Sigmoid colon (tissue), 7 donors: Measurements from ENCODE around the gene XYLT1. TPM values are rescaled to one million over a fixed set of nuclear protein-coding genes. Genes with fewer than 3 reads are reported as not detected.

Experiments
- DNase-seq: peaks from one replicate; pipeline ENCODE4 v3.0.0-alpha.2; 2019
- H3K27ac ChIP-seq, 4 donors: fragments of 200-600 bp; sonication (generic); one replicate each; pipeline ENCODE4 v1.5.1; 2016 to 2019; ENCODE audit warnings: mild to moderate bottlenecking in 1 of 4
- H3K27me3 ChIP-seq, 3 donors: fragments of 200-600 bp; sonication (generic); one replicate each; pipeline ENCODE4 v1.5.1; 2019; ENCODE audit warnings: mild to moderate bottlenecking in 1 of 3
- H3K36me3 ChIP-seq, 4 donors: fragments of 200-600 bp; sonication (generic); one replicate each; pipeline ENCODE4 v1.5.1; 2016 to 2019
- H3K4me1 ChIP-seq, 4 donors: fragments of 200-600 bp; sonication (generic); one replicate each; pipeline ENCODE4 v1.5.1; 2017 to 2019
- H3K4me3 ChIP-seq, 4 donors: fragments of 200-600 bp; sonication (generic); one replicate each; pipeline ENCODE4 v1.5.1; 2017 to 2019; ENCODE audit warnings: mild to moderate bottlenecking in 2 of 4, moderate library complexity in 1 of 4
- H3K9me3 ChIP-seq, 4 donors: fragments of 200-600 bp in 3 of 4; sonication (generic) in 3 of 4; one replicate each; pipeline versions ENCODE4 v1.5.1 to v1.6.1; 2013 to 2019
- EP300 ChIP-seq, 4 donors: sonication (generic); formaldehyde crosslinking; IDR thresholded peaks; one replicate each; pipeline ENCODE4 v1.6.1; 2017; ENCODE audit warnings: antibody characterized with exemption in 4 of 4
- POLR2A ChIP-seq, 2 donors: fragments of 450-650 bp; IDR thresholded peaks; one replicate each; pipeline ENCODE4 v1.6.1; 2016; ENCODE audit warnings: antibody characterized with exemption in 2 of 2, mild to moderate bottlenecking in 2 of 2, moderate library complexity in 2 of 2
- POLR2AphosphoS5 ChIP-seq, 4 donors: sonication (generic); formaldehyde crosslinking; IDR thresholded peaks; one replicate each; pipeline ENCODE4 v1.6.1; 2017; ENCODE audit warnings: antibody characterized with exemption in 4 of 4
- WGBS, 2 donors: extraction: QIAGEN DNeasy Blood & Tissue Kit; methylation state at CpG; one replicate each; pipeline ENCODE4 v1.1.7; 2013; 5-methylcytosine and 5-hydroxymethylcytosine counted together
- intact Hi-C: fragments of 100-400 bp; cut with DNase I; formaldehyde crosslinking; loops from one replicate; pipeline ENCODE4 v1.15.1; 2023
- polyA plus RNA-seq, 3 donors: library from polyadenylated mRNA; stranded (reverse); fragments of 200-250 nt; gene quantifications; one replicate each; pipeline ENCODE4 v1.2.3, GENCODE V29; 2013
- total RNA-seq, 4 donors: library from RNA; depleted of rRNA; stranded (reverse); fragments of >200 nt; gene quantifications; one replicate each; pipeline ENCODE4 v1.1.0, GENCODE V29; 2016
- TF ChIP-seq, protein P1 (sequence below), 4 experiments: fragments of 450-650 bp in 3 of 4; fragments of 200-600 bp in 1 of 4; IDR thresholded peaks; one replicate each; pipeline ENCODE4 v1.5.1; 2016 to 2019; ENCODE audit warnings: antibody characterized with exemption in 4 of 4, mild to moderate bottlenecking in 3 of 4, moderate library complexity in 2 of 4
- donor health status: healthy with polysubstance abuse.
- donor health status: Bipolar disorder and iron deficiency.
- donor health status: healthy.

The XYLT1 gene
- total and polyA plus RNA-seq, 7 donors = 0.60 to 33.2 (median 23.0) TPM

DNA sequence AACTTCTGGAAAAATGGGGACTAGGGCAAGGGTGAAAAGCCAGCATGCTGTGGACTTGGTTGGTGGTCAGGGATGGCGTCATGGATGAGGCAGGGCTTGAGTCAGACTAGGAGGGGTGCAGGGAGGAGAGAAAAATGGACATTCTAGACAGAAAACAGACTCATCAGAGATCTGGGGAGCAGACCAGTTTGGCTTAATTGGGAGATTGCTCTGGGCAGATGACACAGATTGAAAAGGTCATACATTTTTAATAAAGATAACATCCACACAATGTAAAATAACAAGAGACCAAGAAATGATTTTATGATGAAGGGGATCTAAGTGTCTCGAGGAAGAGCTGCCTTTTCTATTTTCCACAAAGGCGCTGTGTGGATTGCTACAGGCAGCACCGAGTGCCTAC lies 326.3 kb downstream of the XYLT1 start:
- WGBS, 2 donors = 96 to 97% methylated on average over 4 of the region's 4 CpGs
- no peak overlapping the region for H3K4me3 ChIP-seq
- H3K4me1 ChIP-seq = no peaks in the 10 kb centered on the region
- H3K36me3 ChIP-seq = peaks cover 0 to 19% (median 4%) of the 10 kb centered on the region in 4 donors
- intact Hi-C loops = no loop called here
- DNase-seq = no peak
- TF ChIP-seq POLR2AphosphoS5 (IDR thresholded peaks at IDR 0.05) (no peak), POLR2A (IDR thresholded peaks at IDR 0.05) (no peak), EP300 (IDR thresholded peaks at IDR 0.05) (no peak)
- TF ChIP-seq, protein P1, sequence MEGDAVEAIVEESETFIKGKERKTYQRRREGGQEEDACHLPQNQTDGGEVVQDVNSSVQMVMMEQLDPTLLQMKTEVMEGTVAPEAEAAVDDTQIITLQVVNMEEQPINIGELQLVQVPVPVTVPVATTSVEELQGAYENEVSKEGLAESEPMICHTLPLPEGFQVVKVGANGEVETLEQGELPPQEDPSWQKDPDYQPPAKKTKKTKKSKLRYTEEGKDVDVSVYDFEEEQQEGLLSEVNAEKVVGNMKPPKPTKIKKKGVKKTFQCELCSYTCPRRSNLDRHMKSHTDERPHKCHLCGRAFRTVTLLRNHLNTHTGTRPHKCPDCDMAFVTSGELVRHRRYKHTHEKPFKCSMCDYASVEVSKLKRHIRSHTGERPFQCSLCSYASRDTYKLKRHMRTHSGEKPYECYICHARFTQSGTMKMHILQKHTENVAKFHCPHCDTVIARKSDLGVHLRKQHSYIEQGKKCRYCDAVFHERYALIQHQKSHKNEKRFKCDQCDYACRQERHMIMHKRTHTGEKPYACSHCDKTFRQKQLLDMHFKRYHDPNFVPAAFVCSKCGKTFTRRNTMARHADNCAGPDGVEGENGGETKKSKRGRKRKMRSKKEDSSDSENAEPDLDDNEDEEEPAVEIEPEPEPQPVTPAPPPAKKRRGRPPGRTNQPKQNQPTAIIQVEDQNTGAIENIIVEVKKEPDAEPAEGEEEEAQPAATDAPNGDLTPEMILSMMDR (IDR thresholded peaks at IDR 0.05) = no peak
- no peak overlapping the region for H3K27ac ChIP-seq
- no peaks in the 10 kb centered on the region for H3K27me3 ChIP-seq
- no peaks in the 10 kb centered on the region for H3K9me3 ChIP-seq

DNA sequence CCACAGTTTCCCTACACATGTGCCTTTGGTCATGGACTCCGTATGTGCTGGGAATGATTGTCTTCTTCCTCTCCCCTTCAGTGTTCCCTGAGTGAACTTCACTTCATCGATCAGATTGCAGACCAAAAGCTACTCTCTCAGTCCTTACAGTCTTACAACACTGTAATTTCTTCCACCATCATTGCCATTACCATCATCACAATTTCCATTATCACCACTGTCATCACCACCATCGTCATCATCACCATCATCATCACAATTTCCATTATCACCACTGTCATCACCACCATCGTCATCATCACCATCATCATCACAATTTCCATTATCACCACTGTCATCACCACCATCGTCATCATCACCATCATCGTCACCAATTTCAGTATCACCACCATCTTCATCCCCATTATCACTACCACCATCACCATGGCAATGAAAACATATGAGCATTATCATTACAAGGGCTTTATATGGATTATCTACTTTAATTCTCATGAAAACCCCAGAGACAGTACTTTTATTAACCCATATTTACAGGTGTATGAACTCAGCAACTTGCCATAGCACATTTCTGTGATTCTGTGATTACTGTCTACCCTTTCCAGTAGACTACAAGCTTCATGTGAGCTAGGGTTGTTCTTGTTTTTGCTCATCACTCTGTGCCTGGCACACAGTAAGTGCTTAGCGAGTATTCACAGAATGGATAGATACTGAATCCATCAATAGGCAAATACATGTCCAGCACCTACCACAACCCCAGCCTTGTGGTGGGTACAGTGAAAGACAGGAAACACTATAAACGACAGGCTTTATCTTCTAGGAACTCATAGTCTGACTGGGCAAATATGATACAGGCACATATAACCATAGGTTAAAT lies 327.0 kb downstream of the XYLT1 start:
- Histone ChIP-seq H3K27ac (no peak overlapping the region), H3K4me3 (no peak overlapping the region), H3K27me3 (no peaks in the 10 kb centered on the region), H3K9me3 (no peaks in the 10 kb centered on the region), H3K4me1 (no peaks in the 10 kb centered on the region), H3K36me3 (peaks cover 0 to 25% (median 7%) of the 10 kb centered on the region in 4 donors)
- intact Hi-C loops = no loop called here
- 91 to 94% methylated on average over 8 of the region's 8 CpGs for WGBS, 2 donors
- DNase-seq = no peak
- TF ChIP-seq POLR2A (IDR thresholded peaks at IDR 0.05) (no peak), EP300 (IDR thresholded peaks at IDR 0.05) (no peak), POLR2AphosphoS5 (IDR thresholded peaks at IDR 0.05) (no peak)
- TF ChIP-seq, protein P1 (IDR thresholded peaks at IDR 0.05) = no peak

DNA sequence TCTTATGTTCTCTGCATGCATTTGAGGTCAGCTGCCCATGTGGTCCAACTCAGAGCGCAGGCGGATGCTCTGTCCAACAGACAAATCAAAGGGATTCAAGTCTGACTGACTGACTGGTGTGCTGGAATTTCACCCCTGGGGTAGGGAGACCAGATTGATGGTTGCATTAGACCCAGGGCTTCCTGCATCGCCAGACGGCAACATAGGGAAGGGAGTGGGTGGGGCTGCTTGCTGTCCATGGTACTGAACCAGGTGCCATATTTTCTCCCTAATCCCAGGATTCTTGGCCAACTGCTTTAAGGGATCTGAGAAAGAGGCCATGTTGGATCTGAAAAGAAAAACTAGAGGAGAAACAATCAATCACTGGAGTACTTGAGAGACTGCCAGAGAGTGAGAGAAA lies 332.0 kb downstream of the XYLT1 start:
- 85 to 90% methylated on average over 4 of the region's 4 CpGs for WGBS, 2 donors
- H3K27ac ChIP-seq = no peak overlapping the region
- H3K36me3 ChIP-seq = peaks cover 4 to 74% (median 33%) of the 10 kb centered on the region in 4 donors
- no peaks in the 10 kb centered on the region for H3K9me3 ChIP-seq
- H3K4me3 ChIP-seq = no peak overlapping the region
- no peaks in the 10 kb centered on the region for H3K4me1 ChIP-seq
- intact Hi-C loops = no loop called here
- H3K27me3 ChIP-seq = no peaks in the 10 kb centered on the region
- no peak for DNase-seq
- TF ChIP-seq POLR2A (IDR thresholded peaks at IDR 0.05) (no peak), POLR2AphosphoS5 (IDR thresholded peaks at IDR 0.05) (no peak)
- TF ChIP-seq, protein P1 (IDR thresholded peaks at IDR 0.05) = no peak

DNA sequence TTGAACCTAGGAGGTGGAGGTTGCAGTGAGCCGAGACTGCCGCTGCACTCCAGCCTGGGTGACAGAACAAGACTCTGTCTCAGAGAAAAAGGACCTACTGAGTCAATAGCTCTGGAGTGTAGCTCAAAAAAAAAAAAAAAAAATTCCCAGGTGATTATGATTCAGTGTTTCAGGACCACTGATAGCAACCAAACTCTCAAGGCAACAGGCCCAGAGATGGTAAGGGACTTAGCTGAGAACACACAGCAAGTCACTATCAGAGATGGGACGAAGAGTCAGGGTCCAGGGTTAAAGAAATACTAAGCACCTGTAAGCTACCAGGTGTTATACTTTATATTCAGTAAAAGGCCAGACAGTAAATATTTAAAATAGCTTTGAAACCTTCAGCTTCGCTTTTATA lies 335.3 kb downstream of the XYLT1 start:
- Histone ChIP-seq H3K27ac (no peak overlapping the region), H3K4me1 (no peaks in the 10 kb centered on the region), H3K36me3 (peaks cover 4 to 87% (median 39%) of the 10 kb centered on the region in 4 donors), H3K9me3 (no peaks in the 10 kb centered on the region), H3K4me3 (no peak overlapping the region), H3K27me3 (no peaks in the 10 kb centered on the region)
- TF ChIP-seq POLR2AphosphoS5 (IDR thresholded peaks at IDR 0.05) = no peak
- TF ChIP-seq EP300 (IDR thresholded peaks at IDR 0.05) = no peak
- TF ChIP-seq, protein P1 (IDR thresholded peaks at IDR 0.05) = no peak
- TF ChIP-seq POLR2A (IDR thresholded peaks at IDR 0.05) = no peak
- WGBS, 2 donors = 82 to 96% methylated on average over 4 of the region's 4 CpGs
- no peak for DNase-seq
- intact Hi-C loops = no loop called here
